RWPE2 (cell line): ENCODE data around the gene DSG2.

Experiments
- ATAC-seq: fragments of 200-7000 bp; cut with Tn5 transposase; 3 replicates; pipeline ENCODE4 v1.9.1; 2021; ENCODE audit warnings: low read depth
- DNase-seq: peaks from one replicate; pipeline ENCODE4 v3.0.0-alpha.2; 2020; ENCODE audit warnings: low spot score
- H3K27ac ChIP-seq: fragments of 450-650 bp; 2 replicates; pipeline ENCODE4 v1.5.1; 2017; ENCODE audit warnings: mild to moderate bottlenecking; ENCODE audit not compliant: poor library complexity, severe bottlenecking
- H3K27me3 ChIP-seq: fragments of 250-450 bp; sonication (Bioruptor Pico); 2 replicates; pipeline ENCODE4 v1.5.1; 2021; ENCODE audit warnings: mild to moderate bottlenecking, moderate library complexity; ENCODE audit not compliant: insufficient read depth, poor library complexity, severe bottlenecking
- H3K36me3 ChIP-seq: fragments of 250-450 bp; sonication (Bioruptor Pico); 2 replicates; pipeline ENCODE4 v1.5.1; 2020; ENCODE audit warnings: low read depth, mild to moderate bottlenecking, moderate library complexity
- H3K4me1 ChIP-seq: fragments of 250-450 bp; sonication (Bioruptor Pico); 2 replicates; pipeline ENCODE4 v1.5.1; 2021; ENCODE audit warnings: mild to moderate bottlenecking, moderate library complexity; ENCODE audit not compliant: insufficient read depth, poor library complexity, severe bottlenecking
- H3K4me3 ChIP-seq: fragments of 250-450 bp; sonication (Bioruptor Pico); 2 replicates; pipeline ENCODE4 v1.5.1; 2021; ENCODE audit warnings: mild to moderate bottlenecking, moderate library complexity; ENCODE audit not compliant: severe bottlenecking
- H3K9me3 ChIP-seq: fragments of 250-450 bp; sonication (Bioruptor Pico); 2 replicates; pipeline ENCODE4 v1.5.1; 2021; ENCODE audit warnings: mild to moderate bottlenecking, moderate library complexity; ENCODE audit not compliant: severe bottlenecking
- TF ChIP-seq, protein P1 (sequence below): fragments of 450-650 bp; IDR thresholded peaks from one replicate; pipeline ENCODE4 v1.5.1; 2017; ENCODE audit warnings: mild to moderate bottlenecking, moderate library complexity; ENCODE audit not compliant: poor library complexity, severe bottlenecking

Gene DSG2

DNA sequence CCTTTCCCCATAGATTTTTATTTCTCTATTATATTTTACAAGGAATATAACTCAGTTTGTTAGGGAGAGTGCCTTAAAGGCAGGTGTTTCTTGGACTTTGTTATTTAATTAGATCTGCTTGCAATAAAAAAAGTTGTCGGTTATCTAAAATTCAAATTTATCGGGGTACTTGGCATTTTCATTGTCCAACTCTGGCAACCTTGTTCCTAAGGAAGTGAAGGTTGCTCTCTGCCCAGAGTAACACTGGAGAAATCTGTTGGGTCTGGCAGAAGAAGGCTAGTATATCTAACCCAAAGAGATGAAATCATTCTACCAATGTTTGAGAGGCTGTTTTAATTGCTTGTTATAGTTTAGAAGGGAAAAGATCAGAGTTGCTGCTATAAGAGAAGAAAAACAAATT, 50.9 kb downstream of the DSG2 start:
- Histone ChIP-seq H3K27me3 (no peaks in the 10 kb centered on the region), H3K27ac (no peak overlapping the region), H3K4me3 (no peak overlapping the region), H3K4me1 (no peaks in the 10 kb centered on the region), H3K36me3 (peaks cover 29% of the 10 kb centered on the region), H3K9me3 (no peaks in the 10 kb centered on the region)
- ATAC-seq (no peak), DNase-seq (no peak)
- TF ChIP-seq, protein P1, sequence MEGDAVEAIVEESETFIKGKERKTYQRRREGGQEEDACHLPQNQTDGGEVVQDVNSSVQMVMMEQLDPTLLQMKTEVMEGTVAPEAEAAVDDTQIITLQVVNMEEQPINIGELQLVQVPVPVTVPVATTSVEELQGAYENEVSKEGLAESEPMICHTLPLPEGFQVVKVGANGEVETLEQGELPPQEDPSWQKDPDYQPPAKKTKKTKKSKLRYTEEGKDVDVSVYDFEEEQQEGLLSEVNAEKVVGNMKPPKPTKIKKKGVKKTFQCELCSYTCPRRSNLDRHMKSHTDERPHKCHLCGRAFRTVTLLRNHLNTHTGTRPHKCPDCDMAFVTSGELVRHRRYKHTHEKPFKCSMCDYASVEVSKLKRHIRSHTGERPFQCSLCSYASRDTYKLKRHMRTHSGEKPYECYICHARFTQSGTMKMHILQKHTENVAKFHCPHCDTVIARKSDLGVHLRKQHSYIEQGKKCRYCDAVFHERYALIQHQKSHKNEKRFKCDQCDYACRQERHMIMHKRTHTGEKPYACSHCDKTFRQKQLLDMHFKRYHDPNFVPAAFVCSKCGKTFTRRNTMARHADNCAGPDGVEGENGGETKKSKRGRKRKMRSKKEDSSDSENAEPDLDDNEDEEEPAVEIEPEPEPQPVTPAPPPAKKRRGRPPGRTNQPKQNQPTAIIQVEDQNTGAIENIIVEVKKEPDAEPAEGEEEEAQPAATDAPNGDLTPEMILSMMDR, result no peak

DNA sequence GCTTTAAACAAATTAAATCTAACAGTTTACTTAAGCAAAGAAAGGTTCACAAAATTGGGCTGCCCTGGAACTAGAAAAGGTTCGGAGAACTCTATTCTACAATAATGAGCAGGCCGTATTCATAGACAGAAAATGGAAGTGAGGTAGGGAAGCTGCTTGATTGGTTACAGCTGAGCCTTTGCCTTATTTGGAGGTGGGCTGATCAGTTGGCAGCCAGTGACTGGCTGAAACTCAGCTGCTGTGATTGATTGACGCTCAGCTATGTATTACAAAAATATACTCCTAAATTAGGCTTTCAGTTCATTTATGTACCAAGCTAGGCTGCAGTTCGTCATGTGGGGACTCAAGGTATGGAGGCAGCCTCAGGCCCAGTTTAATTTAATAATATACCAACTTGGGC, 51.4 kb downstream of the DSG2 start:
- Histone ChIP-seq H3K27me3 (no peaks in the 10 kb centered on the region), H3K4me1 (no peaks in the 10 kb centered on the region), H3K27ac (no peak overlapping the region), H3K36me3 (peaks cover 24% of the 10 kb centered on the region), H3K9me3 (no peaks in the 10 kb centered on the region), H3K4me3 (no peak overlapping the region)
- ATAC-seq (peak; percentile 39; the same call in 2 of the 3 replicates), DNase-seq (no peak)
- TF ChIP-seq, protein P1, result no peak

DNA sequence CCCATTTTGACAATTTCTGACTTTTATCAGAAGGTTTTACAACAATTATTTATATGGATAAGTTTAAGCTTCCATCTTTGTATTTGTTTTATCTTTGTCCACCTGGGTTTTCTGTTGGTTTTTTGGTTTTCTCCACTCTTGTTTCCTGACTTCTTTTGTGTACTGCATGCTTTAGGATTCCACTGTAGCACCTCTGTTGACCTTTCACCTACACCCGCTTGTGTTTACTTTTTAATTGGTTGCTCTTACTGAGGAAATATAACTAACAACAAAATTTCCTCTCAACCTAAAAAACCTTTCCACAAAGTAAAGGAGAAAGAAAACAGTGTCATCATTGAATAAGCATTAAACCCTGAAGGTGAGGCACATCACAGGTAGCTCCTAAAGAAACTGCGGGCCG, 53.9 kb downstream of the DSG2 start:
- no peaks in the 10 kb centered on the region for H3K27me3 ChIP-seq
- TF ChIP-seq, protein P1, result no peak
- no peaks in the 10 kb centered on the region for H3K9me3 ChIP-seq
- no peak for DNase-seq
- no peak overlapping the region for H3K4me3 ChIP-seq
- H3K36me3 ChIP-seq, result peaks cover 1% of the 10 kb centered on the region
- no peak overlapping the region for H3K27ac ChIP-seq
- H3K4me1 ChIP-seq, result no peaks in the 10 kb centered on the region
- ATAC-seq, result no peak

DNA sequence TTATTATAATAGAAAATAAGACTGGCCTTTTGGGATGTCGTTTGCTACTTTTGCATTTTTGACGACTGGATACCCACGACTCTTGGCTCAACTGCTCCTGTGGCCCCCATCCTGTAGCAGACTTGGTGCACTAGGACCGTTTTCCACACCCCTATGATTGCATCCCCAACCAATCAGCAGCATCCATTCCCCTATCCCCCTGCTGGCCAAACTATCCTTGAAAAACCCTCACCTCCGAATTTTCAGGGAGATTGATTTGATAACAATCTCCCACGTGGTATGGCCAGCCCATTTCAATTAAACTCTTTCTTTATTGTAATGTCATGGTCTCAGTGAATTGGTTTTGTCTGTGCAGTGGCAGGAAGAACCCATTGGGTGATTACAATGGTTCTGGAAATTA, 55.8 kb downstream of the DSG2 start:
- TF ChIP-seq, protein P1, result peak; percentile 20
- Histone ChIP-seq H3K36me3 (no peaks in the 10 kb centered on the region; the same call in 1 of the 2 replicates), H3K4me3 (no peak overlapping the region), H3K27me3 (no peaks in the 10 kb centered on the region), H3K27ac (no peak overlapping the region), H3K4me1 (no peaks in the 10 kb centered on the region), H3K9me3 (no peaks in the 10 kb centered on the region)
- no peak for DNase-seq
- ATAC-seq, result peak; percentile 21; the same call in 1 of the 3 replicates

DNA sequence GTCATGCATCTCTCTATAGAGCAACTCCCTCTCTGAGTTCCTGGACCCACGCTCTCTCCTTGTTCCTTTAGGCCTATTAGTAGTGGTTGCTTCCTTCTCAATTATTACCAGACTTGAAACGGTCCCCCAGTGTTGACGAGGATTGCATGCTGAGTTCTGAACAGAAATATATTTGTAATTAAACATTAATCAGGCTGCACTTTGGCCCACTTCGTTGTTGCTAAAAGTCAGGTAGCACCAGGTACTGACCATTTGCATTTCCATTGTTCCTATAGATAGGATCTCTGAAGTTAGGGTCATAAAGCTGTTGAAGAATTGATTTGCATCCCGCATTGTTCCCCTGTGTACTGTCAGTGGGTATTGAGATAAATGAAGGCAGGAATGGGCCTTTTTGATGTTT, 56.8 kb downstream of the DSG2 start:
- TF ChIP-seq, protein P1, result no peak
- H3K4me3 ChIP-seq, result no peak overlapping the region
- no peaks in the 10 kb centered on the region for H3K9me3 ChIP-seq
- no peaks in the 10 kb centered on the region for H3K36me3 ChIP-seq
- H3K27ac ChIP-seq, result no peak overlapping the region
- no peak for ATAC-seq
- DNase-seq, result no peak
- H3K27me3 ChIP-seq, result no peaks in the 10 kb centered on the region
- no peaks in the 10 kb centered on the region for H3K4me1 ChIP-seq
